Panc1 (cell line): ENCODE measurements around the gene DCTD. TPM values are rescaled to one million over a fixed set of nuclear protein-coding genes. Genes with fewer than 3 reads are reported as not detected.

Experiments used
- ATAC-seq: fragments of 200-7000 bp; cut with Tn5 transposase; 2 replicates; pipeline ENCODE4 v1.9.1; 2020; ENCODE audit warnings: mild to moderate bottlenecking, moderate library complexity
- BruUV-seq: library from RNA; stranded (reverse); fragments of 400-500 nt; replicated peaks from 2 replicates; lab custom pipeline; 2021; lab: Mats Ljungman, UMichigan
- CTCF ChIA-PET: fragments of 300-600 bp; sonication (Branson Sonifier 250); formaldehyde crosslinking; loops from one replicate; lab custom pipeline; 2022; ENCODE audit warnings: antibody characterized with exemption; lab: Charles Lee
- POLR2A ChIA-PET: fragments of 300-600 bp; sonication (Branson Sonifier 250); formaldehyde crosslinking; loops from one replicate; lab custom pipeline; 2022; ENCODE audit warnings: antibody characterized with exemption; lab: Charles Lee
- DNase-seq: peaks from one replicate; pipeline ENCODE4 v3.0.0-alpha.2; 2010; ENCODE audit warnings: low read depth, low spot score
- H3K27ac ChIP-seq: 2 replicates; pipeline ENCODE4 v1.5.1; 2011; ENCODE audit warnings: mild to moderate bottlenecking, low read length, inconsistent platforms
- H3K27me3 ChIP-seq: fragments of 200-500 bp; sonication (Bioruptor generic); 2 replicates; pipeline ENCODE4 v1.6.0; 2014; ENCODE audit warnings: low read length, inconsistent platforms; ENCODE audit not compliant: control insufficient read depth, insufficient read depth
- H3K36me3 ChIP-seq: fragments of 200-500 bp; sonication (Bioruptor generic); 2 replicates; pipeline ENCODE4 v1.5.1; 2014; ENCODE audit warnings: inconsistent platforms, mild to moderate bottlenecking, low read length, moderate library complexity; ENCODE audit not compliant: control insufficient read depth, insufficient read depth
- H3K4me1 ChIP-seq: 2 replicates; pipeline ENCODE4 v1.5.1; 2011; ENCODE audit warnings: inconsistent platforms, mild to moderate bottlenecking, low read length, moderate library complexity; ENCODE audit not compliant: control insufficient read depth, insufficient read depth
- H3K4me3 ChIP-seq, 2 experiments: 2 replicates each; pipeline ENCODE4 v1.5.1; 2011 to 2012; ENCODE audit warnings: low read depth in 2 of 2, low read length in 2 of 2, mild to moderate bottlenecking in 2 of 2, inconsistent platforms in 1 of 2, moderate library complexity in 1 of 2
- H3K9me3 ChIP-seq: fragments of 200-500 bp; sonication (Bioruptor generic); 2 replicates; pipeline ENCODE4 v1.5.1; 2014; ENCODE audit warnings: low read depth, mild to moderate bottlenecking, inconsistent platforms, low read length, moderate library complexity; ENCODE audit not compliant: control insufficient read depth, insufficient read depth
- CTCF ChIP-seq: fragments of 450-650 bp; IDR thresholded peaks from 2 replicates; pipeline ENCODE4 v1.5.1; 2017; ENCODE audit warnings: mild to moderate bottlenecking
- POLR2AphosphoS5 ChIP-seq: IDR thresholded peaks from 2 replicates; pipeline ENCODE4 v1.6.1; 2012; ENCODE audit warnings: mild to moderate bottlenecking, low read depth, low read length, moderate library complexity
- REST ChIP-seq, 2 experiments: IDR thresholded peaks; 2 replicates each; pipeline ENCODE4 v1.6.1; 2011 to 2012; ENCODE audit warnings: low read depth in 2 of 2, control low read depth in 1 of 2, low read length in 1 of 2, mild to moderate bottlenecking in 1 of 2, moderate library complexity in 1 of 2; ENCODE audit not compliant: insufficient read depth in 1 of 2
- SIN3A ChIP-seq: IDR thresholded peaks from 2 replicates; pipeline ENCODE4 v1.6.1; 2012; ENCODE audit warnings: low read depth, mild to moderate bottlenecking, low read length, moderate library complexity, borderline replicate concordance; ENCODE audit not compliant: insufficient read depth
- TCF7L2 ChIP-seq: IDR thresholded peaks from 2 replicates; pipeline ENCODE4 v1.6.1; 2011; ENCODE audit warnings: mild to moderate bottlenecking, low read depth, low read length, inconsistent platforms
- in situ Hi-C: cut with HindIII; loops from 2 replicates; pipeline ENCODE4 v1.10.0; 2016; ENCODE audit warnings: low sequenced_read_pairs, low pct_unique_long_range_greater_than_20kb
- intact Hi-C: fragments of 100-400 bp; cut with micrococcal nuclease; formaldehyde crosslinking; loops from one replicate; pipeline ENCODE4 v1.10.0; 2022; ENCODE audit not compliant: unreplicated experiment
- total RNA-seq: library from RNA; stranded (reverse); gene quantifications from one replicate; pipeline ENCODE4 v1.2.1, GENCODE V29; 2021; ENCODE audit not compliant: unreplicated experiment

DCTD gene
- total RNA-seq, 1 experiment from 2014 or later, result 77.0 TPM

GRCh38 chr4:182932651-182933050, 15.5 kb upstream of the DCTD start:
- ATAC-seq (no peak), DNase-seq (no peak)
- peaks cover under 1% of the 10 kb centered on the region; the same call in 1 of the 2 replicates for H3K4me1 ChIP-seq
- in situ Hi-C loops (no loop called here), intact Hi-C loops (no loop called here)
- ChIA-PET CTCF (no interaction called here), POLR2A (no interaction called here)
- H3K9me3 ChIP-seq, result no peaks in the 10 kb centered on the region
- no peaks in the 10 kb centered on the region for H3K27me3 ChIP-seq
- H3K36me3 ChIP-seq, result no peaks in the 10 kb centered on the region
- no TSS peak for BruUV-seq
- no peak overlapping the region for H3K27ac ChIP-seq
- TF ChIP-seq POLR2AphosphoS5, result no peak
- TF ChIP-seq REST (IDR thresholded peaks at IDR 0.05; ENCODE audit: insufficient read depth in 1 of 2, low read depth in 2 of 2, low read length in 1 of 2), result no peak
- no peak for TF ChIP-seq CTCF
- no peak for TF ChIP-seq SIN3A
- no peak for TF ChIP-seq TCF7L2
- H3K4me3 ChIP-seq, result no peak overlapping the region

GRCh38 chr4:182931691-182932345, 14.6 kb upstream of the DCTD start:
- ATAC-seq (no peak), DNase-seq (no peak)
- CTCF ChIA-PET, result no interaction called here
- no peaks in the 10 kb centered on the region for H3K9me3 ChIP-seq
- intact Hi-C loops, result no loop called here
- no peaks in the 10 kb centered on the region for H3K27me3 ChIP-seq
- POLR2A ChIA-PET, result no interaction called here
- no peaks in the 10 kb centered on the region for H3K4me1 ChIP-seq
- no peak overlapping the region for H3K27ac ChIP-seq
- H3K36me3 ChIP-seq, result no peaks in the 10 kb centered on the region
- no peak for TF ChIP-seq POLR2AphosphoS5
- TF ChIP-seq SIN3A, result no peak
- TF ChIP-seq REST (IDR thresholded peaks at IDR 0.05; ENCODE audit: insufficient read depth in 1 of 2, low read depth in 2 of 2, low read length in 1 of 2), result no peak
- no peak for TF ChIP-seq CTCF
- no peak for TF ChIP-seq TCF7L2
- no peak overlapping the region for H3K4me3 ChIP-seq
- BruUV-seq, result no TSS peak
- in situ Hi-C loops, result no loop called here
